IPS DF 4.7 (cell line): ENCODE measurements around the gene WBP4.
A peak's percentile ranks its signal among the peaks of the same experiment; 100 is the strongest.
"Not testable (repeated sequence)": the region's sequence is repeated elsewhere in the genome, so short reads cannot be mapped to it uniquely, and the experiment has no call there.

Experiments
- DNase-seq: peaks from one replicate; pipeline ENCODE4 v3.0.0-alpha.2; 2013; ENCODE audit warnings: low spot score; ENCODE audit errors: extremely low read depth

WBP4 gene

DNA sequence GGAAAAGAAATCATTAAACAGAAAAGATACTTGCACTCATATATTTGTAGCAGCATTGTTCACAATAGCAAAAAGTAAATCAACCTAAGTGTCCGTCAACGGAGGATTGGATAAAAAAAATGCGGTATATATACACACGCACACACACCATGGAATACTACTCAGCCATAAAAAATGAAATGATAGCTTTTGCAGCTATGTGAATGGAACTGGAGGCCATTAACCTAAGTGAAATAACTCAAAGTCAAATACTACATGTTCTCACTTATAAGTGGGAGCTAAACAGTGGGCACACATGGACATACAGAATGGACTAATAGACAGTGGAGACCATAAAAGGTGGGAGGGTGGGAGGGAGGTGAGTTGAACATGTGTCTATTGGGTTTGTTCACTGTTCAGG is 18.4 kb downstream of the WBP4 start:
- no peak for DNase-seq

DNA sequence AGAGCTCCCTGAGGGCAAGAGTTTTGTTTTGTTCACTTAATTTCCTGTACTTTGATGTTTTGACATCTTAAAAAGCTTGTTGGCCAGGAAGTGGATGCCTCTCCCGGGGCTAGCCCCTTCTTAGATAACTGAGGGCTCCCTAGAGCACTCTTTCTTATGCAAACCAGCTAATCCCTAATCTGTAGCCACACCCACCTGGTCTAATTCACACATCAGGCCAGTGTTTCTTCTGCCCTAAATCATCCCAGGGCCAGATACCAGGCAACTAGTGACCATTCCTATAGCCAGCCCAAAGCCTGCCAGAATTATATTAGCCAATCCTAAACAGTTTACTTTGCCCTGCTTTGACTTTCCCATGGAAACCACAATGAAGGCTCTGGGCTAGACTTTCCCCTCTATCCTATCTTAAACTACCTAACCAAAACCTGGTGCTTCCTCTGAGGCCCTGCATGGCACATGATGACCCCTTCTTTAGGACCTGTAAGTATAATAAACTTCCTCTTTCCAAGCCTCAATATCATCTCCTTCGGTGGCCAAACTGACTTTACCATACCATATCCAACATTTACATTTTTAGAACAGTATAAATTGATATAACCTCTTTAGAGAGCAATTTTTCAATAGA is 24.8 kb downstream of the WBP4 start:
- DNase-seq = peak; percentile 30

DNA sequence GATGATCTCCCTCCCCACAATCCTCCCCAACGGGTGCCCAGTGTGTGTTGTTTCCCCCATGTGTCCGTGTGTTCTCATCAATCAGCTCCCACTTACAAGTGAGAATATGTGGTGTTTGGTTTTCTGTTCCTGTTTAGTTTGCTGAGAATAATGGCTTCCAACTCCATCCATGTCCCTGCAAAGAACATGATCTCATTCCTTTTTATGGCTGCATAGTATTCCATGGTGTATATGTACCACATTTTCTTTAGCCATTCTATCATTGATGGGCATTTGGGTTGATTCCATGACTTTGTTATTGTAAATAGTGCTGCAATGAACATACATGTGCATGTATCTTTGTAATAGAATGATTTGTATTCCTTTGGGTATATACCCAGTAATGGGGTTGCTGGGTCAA is 34.4 kb downstream of the WBP4 start:
- DNase-seq = not testable (repeated sequence)

DNA sequence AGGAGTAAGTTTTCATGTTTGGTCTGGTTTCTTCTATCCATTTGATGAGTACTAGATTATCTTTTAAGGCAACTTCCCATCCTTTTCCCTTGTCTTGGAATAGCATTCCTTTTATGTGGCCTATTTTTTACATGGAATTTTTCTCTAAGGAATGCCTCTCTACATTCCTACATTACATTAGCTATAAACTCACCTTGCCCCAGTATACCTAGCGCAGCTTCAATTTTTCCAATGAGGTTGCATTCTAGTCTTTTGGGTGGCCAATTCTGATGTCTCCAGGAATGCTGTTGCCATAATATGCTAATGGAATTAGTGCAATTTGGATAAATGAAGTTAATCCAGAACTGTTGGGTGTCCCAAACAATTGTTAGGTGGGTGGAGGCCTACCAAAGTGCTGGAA is 37.5 kb downstream of the WBP4 start:
- DNase-seq = no peak

DNA sequence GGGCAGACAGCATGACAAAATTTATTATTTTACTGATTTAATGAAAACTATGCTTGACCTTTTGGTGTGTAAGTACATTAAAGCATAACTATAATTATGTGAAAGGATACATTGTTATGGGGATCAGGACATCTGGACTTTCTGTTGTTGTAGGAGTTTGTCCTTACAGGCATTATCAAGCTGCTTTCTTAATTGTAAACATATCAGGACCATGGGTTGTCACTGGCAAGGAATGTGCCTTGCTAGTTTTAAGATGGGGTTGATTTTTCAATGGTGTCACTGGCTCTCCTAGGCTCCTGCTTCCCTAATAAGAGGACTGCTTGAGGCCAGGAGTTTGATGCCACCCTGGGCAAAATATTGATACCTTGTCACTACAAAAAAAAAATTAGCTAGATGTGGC is 38.7 kb downstream of the WBP4 start:
- DNase-seq = no peak

DNA sequence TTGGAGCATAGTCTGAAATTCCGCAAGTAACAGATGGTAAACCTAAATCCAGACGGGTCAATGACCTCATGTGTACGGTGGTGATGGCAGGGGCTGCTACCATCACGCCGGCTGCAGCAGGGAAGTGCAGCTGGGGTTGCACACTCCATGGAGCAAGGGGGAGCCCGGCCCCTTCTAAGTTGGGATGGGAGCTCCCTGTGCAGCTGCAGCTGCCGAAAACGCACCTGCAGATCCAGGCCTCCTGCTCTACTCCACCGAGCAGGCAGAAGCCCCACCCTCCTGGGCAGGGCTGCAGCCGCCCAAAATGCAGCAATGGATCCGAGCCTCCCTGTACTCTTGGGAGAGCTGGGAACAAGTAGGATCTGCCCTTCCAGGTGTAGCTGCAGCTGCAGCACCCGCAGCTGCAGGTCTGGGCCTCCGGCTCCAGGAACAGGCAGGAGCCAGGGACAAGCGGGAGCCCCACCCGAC is 45.8 kb downstream of the WBP4 start:
- DNase-seq = peak; percentile 16

- DNase-seq = peak; percentile 14
Measured at GRCh38 chr13:41107584-41108014, 46.3 kb downstream of the WBP4 start.

- no peak for DNase-seq
Measured at GRCh38 chr13:41111454-41111853, 50.1 kb downstream of the WBP4 start.

- DNase-seq = no peak
Measured at GRCh38 chr13:41117869-41118268, 56.6 kb downstream of the WBP4 start.

- no peak for DNase-seq
Measured at GRCh38 chr13:41122838-41123237, 61.5 kb downstream of the WBP4 start.

DNA sequence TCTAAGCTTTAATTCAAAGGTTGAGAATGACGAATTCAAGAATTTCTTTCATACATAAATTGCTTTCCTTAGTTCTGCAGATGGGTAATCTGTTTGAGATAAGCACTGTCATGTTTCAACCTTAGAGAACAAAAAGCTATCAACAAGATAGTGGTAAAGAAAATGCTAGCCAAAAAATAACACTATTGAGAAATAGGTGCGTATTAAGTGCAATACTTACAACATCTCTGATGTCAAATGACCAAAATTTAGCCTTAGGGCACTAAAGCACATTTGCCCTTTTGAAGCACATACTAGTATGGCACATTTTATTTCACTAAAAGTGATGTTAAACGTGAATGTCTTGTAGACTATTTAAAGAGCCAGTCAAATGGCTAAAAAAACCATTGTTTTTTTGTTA is 66.4 kb downstream of the WBP4 start:
- DNase-seq = no peak

GRCh38 chr13:41130356-41130755 is 69.0 kb downstream of the WBP4 start:
- no peak for DNase-seq

- DNase-seq = not testable (repeated sequence)
Measured at GRCh38 chr13:41131189-41131588, 69.9 kb downstream of the WBP4 start.

GRCh38 chr13:41131660-41132511 is 70.6 kb downstream of the WBP4 start:
- DNase-seq = not testable (repeated sequence)

DNA sequence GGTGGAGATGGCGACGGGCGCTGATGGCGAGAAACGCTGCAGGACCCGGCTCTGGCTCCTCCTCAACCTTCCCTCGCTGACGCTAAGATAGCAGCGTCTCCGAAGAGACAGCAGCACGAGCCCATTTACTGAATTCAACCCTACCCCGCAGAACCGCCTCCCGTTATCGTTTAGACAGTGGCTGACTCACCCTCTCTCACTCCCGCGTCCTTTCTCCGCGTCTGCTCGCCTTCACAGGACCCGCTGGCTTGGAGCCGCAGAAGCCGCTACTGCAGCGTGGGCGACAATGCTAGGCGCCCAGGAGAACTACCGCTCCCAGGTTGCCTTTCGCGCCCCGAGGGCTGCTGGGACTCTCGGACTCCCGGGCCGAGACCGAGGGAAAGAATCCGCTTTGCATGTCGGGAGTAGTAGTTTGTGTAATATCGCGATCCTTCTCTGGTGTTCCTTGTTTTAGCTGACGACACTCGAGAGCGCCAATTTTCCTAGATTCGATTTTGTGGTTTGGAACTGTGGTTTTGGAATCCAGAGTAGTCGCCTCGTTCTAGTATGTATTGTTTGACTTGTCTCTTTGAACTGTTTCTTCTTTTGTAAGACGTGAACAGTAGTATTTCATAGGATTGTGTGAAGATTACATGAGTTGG is 71.3 kb downstream of the WBP4 start, which contains the start of gene KBTBD6:
TSS of gene KBTBD6 (minus strand) at position 291 of the 641 bp plus-strand sequence. CDS start 291 bp downstream, outside the sequence.
- DNase-seq = peak; percentile 95
